SU-DHL-6 (cell line): ENCODE results near the gene HSPA1B.

ENCODE experiments used
- CTCF ChIP-seq: fragments of 200-600 bp; sonication (generic); IDR thresholded peaks from one replicate; pipeline ENCODE4 v1.5.1; 2017; ENCODE audit warnings: antibody characterized with exemption, mild to moderate bottlenecking, low read length, moderate library complexity; ENCODE audit not compliant: insufficient read depth, poor library complexity, severe bottlenecking
- EZH2phosphoT487 ChIP-seq: fragments of 200-600 bp; sonication (generic), shearing (Covaris generic); conservative IDR thresholded peaks from 2 replicates; pipeline ENCODE4 v1.6.1; 2018; ENCODE audit warnings: mild to moderate bottlenecking, antibody characterized with exemption, low read length, moderate library complexity, mixed read lengths

- no peak for TF ChIP-seq CTCF
- no peak for TF ChIP-seq EZH2phosphoT487
Observed at GRCh38 chr6:31822036-31822821, 5.3 kb upstream of the HSPA1B start.
